ENCODE results near the gene CNNM3.

Gene CNNM3

DNA sequence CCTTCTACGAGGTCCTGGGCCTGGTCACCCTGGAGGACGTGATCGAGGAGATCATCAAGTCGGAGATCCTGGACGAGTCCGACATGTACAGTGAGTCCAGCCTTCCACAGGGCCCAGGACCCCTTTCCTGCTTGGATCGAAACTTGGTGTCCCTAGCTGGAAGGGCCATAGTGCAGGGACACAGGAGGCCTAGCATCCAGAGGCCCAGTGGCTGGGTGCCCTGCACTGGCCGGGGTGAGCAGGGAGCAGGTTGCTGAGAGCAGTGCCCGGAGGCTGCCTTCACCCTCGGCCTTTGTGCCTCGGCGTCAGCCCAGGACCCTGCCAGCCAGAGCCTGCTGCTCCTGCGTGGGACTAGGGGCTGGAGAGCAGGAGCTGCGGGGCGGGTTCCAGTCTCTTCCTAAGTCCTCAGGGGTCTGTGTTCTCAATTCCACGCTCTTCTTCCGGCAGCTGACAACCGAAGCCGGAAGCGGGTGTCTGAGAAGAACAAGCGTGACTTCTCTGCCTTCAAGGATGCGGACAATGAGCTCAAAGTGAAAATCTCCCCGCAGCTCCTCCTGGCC lies 18.9 kb upstream of the CNNM3 start:
- Histone ChIP-seq H3K4me1 (ENCODE audit: control insufficient read depth in 1 of 2, insufficient read depth in 2 of 2, low read length in 2 of 2) (peaks cover 3 to 4% of the 10 kb centered on the region in 2 experiments), H3K27me3 (ENCODE audit: insufficient read depth, low read length) (no peaks in the 10 kb centered on the region), H3K23ac (ENCODE audit: low read length) (no peak overlapping the region), H2AK5ac (ENCODE audit: low read length) (no peak overlapping the region), H3K79me1 (ENCODE audit: low read length) (peaks cover 3% of the 10 kb centered on the region), H3K27ac (ENCODE audit: low read depth, low read length) (no peak overlapping the region), H3K14ac (ENCODE audit: low read length) (no peak overlapping the region), H2BK5ac (ENCODE audit: low read depth, low read length, poor library complexity) (no peak overlapping the region), H3K4me3 (ENCODE audit: low read depth, low read length) (no peak overlapping the region), H4K8ac (ENCODE audit: low read depth, low read length) (no peak overlapping the region), H3K18ac (ENCODE audit: low read length) (no peak overlapping the region), H2BK120ac (ENCODE audit: insufficient read depth, low read length, poor library complexity) (peak overlapping the region; percentile 26), H3K4ac (ENCODE audit: low read depth, low read length) (no peak overlapping the region), H4K91ac (ENCODE audit: low read depth, low read length) (peak overlapping the region; percentile 65), H3K9me3 (ENCODE audit: insufficient read depth, low read depth, low read length) (peaks cover 1% of the 10 kb centered on the region), H2BK12ac (ENCODE audit: low read length) (no peak overlapping the region), H3K4me2 (ENCODE audit: low read length) (no peak overlapping the region), H3K36me3 (ENCODE audit: control insufficient read depth in 1 of 2, insufficient read depth in 2 of 2, low read length in 2 of 2) (peaks cover 17 to 26% of the 10 kb centered on the region in 2 experiments), H3K79me2 (ENCODE audit: control insufficient read depth, insufficient read depth, low read length, poor library complexity) (no peaks in the 10 kb centered on the region), H2AFZ (ENCODE audit: insufficient read depth, low read length, poor library complexity) (no peak overlapping the region), H4K12ac (ENCODE audit: low read depth, low read length) (no peak overlapping the region), H3K9ac (ENCODE audit: low read length) (no peak overlapping the region)
- no peak for DNase-seq
- WGBS (ENCODE audit: extremely low coverage, insufficient coverage, insufficient read length), result no CpG with 5 or more reads among the region's 23 CpGs

DNA sequence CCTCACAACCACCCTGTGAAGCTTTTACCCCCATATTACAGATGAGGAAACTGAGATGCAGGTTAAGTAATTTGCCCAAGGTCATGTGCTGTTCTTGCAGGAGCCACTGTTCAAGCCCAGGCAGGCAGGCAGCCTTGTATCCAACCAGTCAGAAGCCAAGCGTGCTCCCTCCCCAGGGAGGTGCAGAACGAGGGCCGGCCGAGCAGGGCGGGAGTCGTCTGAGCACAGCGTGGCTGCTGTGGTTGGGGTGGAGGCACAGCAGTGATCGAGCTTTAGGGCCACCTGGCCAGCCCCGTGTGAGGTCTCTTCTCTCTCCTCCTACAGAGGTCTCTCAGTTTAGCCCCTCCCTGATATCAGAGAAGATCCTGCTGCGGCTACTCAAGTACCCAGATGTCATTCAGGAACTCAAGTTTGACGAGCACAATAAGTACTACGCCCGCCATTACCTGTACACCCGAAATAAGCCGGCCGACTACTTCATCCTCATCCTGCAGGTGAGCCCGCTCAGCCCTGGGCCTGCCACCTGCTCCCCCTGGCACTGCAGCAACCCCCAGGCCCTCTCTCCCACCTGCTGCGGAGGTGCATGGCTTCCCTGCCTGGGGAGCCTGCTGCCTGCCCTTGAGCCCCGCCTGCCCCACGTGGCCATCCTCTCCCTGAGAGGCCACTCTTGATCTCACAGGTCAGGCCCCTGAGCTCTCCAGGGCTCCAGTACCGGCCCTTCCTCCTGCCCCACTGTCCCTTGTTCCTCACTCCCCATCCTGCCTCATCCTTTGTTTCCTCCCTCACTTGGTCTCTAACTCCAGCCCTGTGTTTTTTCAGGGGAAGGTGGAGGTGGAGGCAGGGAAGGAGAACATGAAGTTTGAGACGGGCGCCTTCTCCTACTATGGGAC lies 17.1 kb upstream of the CNNM3 start:
- Histone ChIP-seq H3K9ac (ENCODE audit: low read length) (no peak overlapping the region), H3K79me2 (ENCODE audit: control insufficient read depth, insufficient read depth, low read length, poor library complexity) (no peaks in the 10 kb centered on the region), H4K91ac (ENCODE audit: low read depth, low read length) (no peak overlapping the region), H2AFZ (ENCODE audit: insufficient read depth, low read length, poor library complexity) (no peak overlapping the region), H3K27me3 (ENCODE audit: insufficient read depth, low read length) (no peaks in the 10 kb centered on the region), H3K79me1 (ENCODE audit: low read length) (peaks cover 3% of the 10 kb centered on the region), H2BK5ac (ENCODE audit: low read depth, low read length, poor library complexity) (no peak overlapping the region), H3K4ac (ENCODE audit: low read depth, low read length) (no peak overlapping the region), H3K18ac (ENCODE audit: low read length) (no peak overlapping the region), H3K4me3 (ENCODE audit: low read depth, low read length) (no peak overlapping the region), H3K27ac (ENCODE audit: low read depth, low read length) (no peak overlapping the region), H4K12ac (ENCODE audit: low read depth, low read length) (no peak overlapping the region), H2BK12ac (ENCODE audit: low read length) (peak overlapping the region; percentile 37), H4K8ac (ENCODE audit: low read depth, low read length) (no peak overlapping the region), H3K9me3 (ENCODE audit: insufficient read depth, low read depth, low read length) (peaks cover 1% of the 10 kb centered on the region), H3K4me2 (ENCODE audit: low read length) (no peak overlapping the region), H3K4me1 (ENCODE audit: control insufficient read depth in 1 of 2, insufficient read depth in 2 of 2, low read length in 2 of 2) (peaks cover 3 to 4% of the 10 kb centered on the region in 2 experiments), H2BK120ac (ENCODE audit: insufficient read depth, low read length, poor library complexity) (no peak overlapping the region), H2AK5ac (ENCODE audit: low read length) (no peak overlapping the region), H3K23ac (ENCODE audit: low read length) (no peak overlapping the region), H3K36me3 (ENCODE audit: control insufficient read depth in 1 of 2, insufficient read depth in 2 of 2, low read length in 2 of 2) (peaks cover 20 to 27% of the 10 kb centered on the region in 2 experiments), H3K14ac (ENCODE audit: low read length) (no peak overlapping the region)
- no peak for DNase-seq
- no CpG with 5 or more reads among the region's 23 CpGs for WGBS (ENCODE audit: extremely low coverage, insufficient coverage, insufficient read length)

DNA sequence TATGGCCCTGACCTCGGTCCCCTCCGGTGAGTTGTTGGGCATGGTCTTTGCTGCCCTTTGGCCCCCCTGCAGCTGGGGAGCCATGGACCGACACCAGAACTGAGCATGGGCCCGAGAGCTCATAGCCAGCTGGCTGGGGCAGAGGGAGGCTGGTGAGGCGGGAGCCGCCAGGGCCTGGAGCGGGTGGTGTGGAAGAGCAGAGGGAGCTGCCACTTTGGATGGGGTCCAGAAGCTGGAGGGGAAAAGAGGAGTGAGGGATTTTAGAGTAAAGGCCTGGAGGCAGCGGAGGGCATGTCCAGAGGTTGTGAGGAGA lies 16.5 kb upstream of the CNNM3 start:
- Histone ChIP-seq H3K79me2 (ENCODE audit: control insufficient read depth, insufficient read depth, low read length, poor library complexity) (no peaks in the 10 kb centered on the region), H3K23ac (ENCODE audit: low read length) (no peak overlapping the region), H3K27me3 (ENCODE audit: insufficient read depth, low read length) (no peaks in the 10 kb centered on the region), H3K4me3 (ENCODE audit: low read depth, low read length) (no peak overlapping the region), H2AK5ac (ENCODE audit: low read length) (no peak overlapping the region), H3K4me1 (ENCODE audit: control insufficient read depth in 1 of 2, insufficient read depth in 2 of 2, low read length in 2 of 2) (peaks cover 3 to 4% of the 10 kb centered on the region in 2 experiments), H2AFZ (ENCODE audit: insufficient read depth, low read length, poor library complexity) (no peak overlapping the region), H4K12ac (ENCODE audit: low read depth, low read length) (no peak overlapping the region), H3K4ac (ENCODE audit: low read depth, low read length) (no peak overlapping the region), H2BK120ac (ENCODE audit: insufficient read depth, low read length, poor library complexity) (no peak overlapping the region), H3K79me1 (ENCODE audit: low read length) (peaks cover 3% of the 10 kb centered on the region), H2BK5ac (ENCODE audit: low read depth, low read length, poor library complexity) (no peak overlapping the region), H3K9me3 (ENCODE audit: insufficient read depth, low read depth, low read length) (peaks cover 1% of the 10 kb centered on the region), H2BK12ac (ENCODE audit: low read length) (no peak overlapping the region), H3K36me3 (ENCODE audit: control insufficient read depth in 1 of 2, insufficient read depth in 2 of 2, low read length in 2 of 2) (peaks cover 20 to 27% of the 10 kb centered on the region in 2 experiments), H4K8ac (ENCODE audit: low read depth, low read length) (no peak overlapping the region), H4K91ac (ENCODE audit: low read depth, low read length) (no peak overlapping the region), H3K14ac (ENCODE audit: low read length) (no peak overlapping the region), H3K9ac (ENCODE audit: low read length) (no peak overlapping the region), H3K4me2 (ENCODE audit: low read length) (no peak overlapping the region), H3K18ac (ENCODE audit: low read length) (no peak overlapping the region), H3K27ac (ENCODE audit: low read depth, low read length) (no peak overlapping the region)
- WGBS (ENCODE audit: extremely low coverage, insufficient coverage, insufficient read length), result no CpG with 5 or more reads among the region's 8 CpGs
- DNase-seq, result no peak

DNA sequence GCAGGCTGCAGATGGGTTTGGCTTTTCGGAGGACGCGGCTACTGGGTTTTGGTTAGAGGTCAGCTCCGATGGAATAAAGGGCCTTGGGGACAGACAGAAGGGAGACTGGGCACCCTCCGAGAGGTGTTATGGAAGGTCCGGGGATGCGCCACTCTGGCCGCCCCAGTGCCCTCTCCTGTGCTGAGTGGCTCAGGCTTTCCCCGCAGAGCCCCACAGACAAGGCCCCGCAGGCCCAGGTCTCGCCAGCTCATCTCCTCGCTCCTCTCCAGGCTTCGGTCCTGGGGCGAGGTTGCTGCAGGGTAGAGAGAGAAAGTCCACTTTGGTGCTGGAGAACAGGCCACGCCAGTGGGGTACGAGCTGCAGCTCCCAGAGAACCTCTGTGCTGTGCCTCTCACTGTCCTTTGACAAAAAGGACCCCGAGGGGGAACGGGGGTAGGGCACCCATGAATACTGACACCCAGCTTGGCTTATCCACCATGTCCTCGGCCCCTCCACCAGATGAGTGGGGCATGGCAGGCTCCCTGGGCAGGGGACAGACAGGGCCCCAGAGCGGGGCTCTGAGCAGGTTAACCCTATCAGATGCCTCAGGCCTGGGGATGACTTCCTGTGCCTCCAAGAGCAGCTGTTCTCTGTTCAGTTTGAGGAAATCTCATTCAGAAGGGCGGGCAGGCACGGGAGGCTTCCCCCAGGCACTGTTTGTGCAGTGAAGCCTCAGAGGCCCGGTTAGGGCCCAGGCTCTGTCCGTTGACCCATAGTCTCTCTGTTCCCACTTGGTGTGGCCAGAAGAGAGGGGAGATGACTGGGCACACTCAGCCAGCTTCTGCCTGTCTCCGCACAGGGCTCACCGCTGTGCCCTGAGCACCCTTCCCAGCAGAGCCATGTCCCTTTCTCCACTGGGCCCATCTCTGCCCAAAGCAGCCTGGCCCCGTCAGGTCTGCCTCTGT lies 15.7 kb upstream of the CNNM3 start:
- Histone ChIP-seq H3K4ac (ENCODE audit: low read depth, low read length) (no peak overlapping the region), H3K14ac (ENCODE audit: low read length) (peak overlapping the region; percentile 26), H4K12ac (ENCODE audit: low read depth, low read length) (peak overlapping the region; percentile 23), H3K9ac (ENCODE audit: low read length) (no peak overlapping the region), H2BK5ac (ENCODE audit: low read depth, low read length, poor library complexity) (no peak overlapping the region), H3K27ac (ENCODE audit: low read depth, low read length) (no peak overlapping the region), H3K36me3 (ENCODE audit: control insufficient read depth in 1 of 2, insufficient read depth in 2 of 2, low read length in 2 of 2) (peaks cover 20 to 27% of the 10 kb centered on the region in 2 experiments), H2BK12ac (ENCODE audit: low read length) (no peak overlapping the region), H3K23ac (ENCODE audit: low read length) (no peak overlapping the region), H3K4me2 (ENCODE audit: low read length) (no peak overlapping the region), H2BK120ac (ENCODE audit: insufficient read depth, low read length, poor library complexity) (no peak overlapping the region), H4K91ac (ENCODE audit: low read depth, low read length) (no peak overlapping the region), H4K8ac (ENCODE audit: low read depth, low read length) (no peak overlapping the region), H3K79me2 (ENCODE audit: control insufficient read depth, insufficient read depth, low read length, poor library complexity) (no peaks in the 10 kb centered on the region), H3K79me1 (ENCODE audit: low read length) (peaks cover 3% of the 10 kb centered on the region), H3K27me3 (ENCODE audit: insufficient read depth, low read length) (no peaks in the 10 kb centered on the region), H2AFZ (ENCODE audit: insufficient read depth, low read length, poor library complexity) (no peak overlapping the region), H3K4me1 (ENCODE audit: control insufficient read depth in 1 of 2, insufficient read depth in 2 of 2, low read length in 2 of 2) (peaks cover 3 to 4% of the 10 kb centered on the region in 2 experiments), H2AK5ac (ENCODE audit: low read length) (no peak overlapping the region), H3K18ac (ENCODE audit: low read length) (no peak overlapping the region), H3K9me3 (ENCODE audit: insufficient read depth, low read depth, low read length) (peaks cover 1% of the 10 kb centered on the region), H3K4me3 (ENCODE audit: low read depth, low read length) (no peak overlapping the region)
- WGBS (ENCODE audit: extremely low coverage, insufficient coverage, insufficient read length), result no CpG with 5 or more reads among the region's 27 CpGs
- no peak for DNase-seq

All from trophoblast cell (in vitro differentiated cells and primary cell).